GM23338 (cell line): ENCODE data around the gene HSBP1. TPM values are rescaled to one million over a fixed set of nuclear protein-coding genes. Genes with fewer than 3 reads are reported as not detected.

Experiments used
- ATAC-seq: fragments of 200-7000 bp; cut with Tn5 transposase; 3 replicates; pipeline ENCODE4 v1.9.1; 2020
- DNase-seq: peaks from one replicate; pipeline ENCODE4 v3.0.0-alpha.2; 2015; ENCODE audit warnings: low spot score
- H2AFZ ChIP-seq: fragments of 200-600 bp; sonication (generic); 2 replicates; pipeline ENCODE4 v1.8.0; 2016; ENCODE audit warnings: antibody characterized with exemption, mild to moderate bottlenecking, moderate library complexity
- H3F3A ChIP-seq: fragments of 200-600 bp; sonication (generic); replicated peaks from 2 replicates; pipeline ENCODE4 v1.8.0; 2017; ENCODE audit warnings: antibody characterized with exemption, mixed run types, low read depth
- H3K27ac ChIP-seq: fragments of 200-600 bp; sonication (generic); 2 replicates; pipeline ENCODE4 v1.6.1; 2016; ENCODE audit warnings: low read depth
- H3K27me3 ChIP-seq: fragments of 200-600 bp; sonication (generic); 2 replicates; pipeline ENCODE4 v1.8.0; 2016; ENCODE audit warnings: mild to moderate bottlenecking, mixed run types, moderate library complexity; ENCODE audit not compliant: insufficient read depth
- H3K36me3 ChIP-seq: fragments of 200-600 bp; sonication (generic); 2 replicates; pipeline ENCODE4 v1.8.0; 2016; ENCODE audit warnings: mild to moderate bottlenecking; ENCODE audit not compliant: insufficient read depth
- H3K4me1 ChIP-seq: fragments of 200-600 bp; sonication (generic); 2 replicates; pipeline ENCODE4 v1.8.0; 2016; ENCODE audit warnings: mild to moderate bottlenecking, moderate library complexity; ENCODE audit not compliant: insufficient read depth
- H3K4me2 ChIP-seq: fragments of 200-600 bp; sonication (generic); 2 replicates; pipeline ENCODE4 v1.7.1; 2017; ENCODE audit warnings: mixed run types
- H3K4me3 ChIP-seq: fragments of 200-600 bp; sonication (generic); 2 replicates; pipeline ENCODE4 v1.6.1; 2016; ENCODE audit warnings: mixed run types
- H3K79me2 ChIP-seq: fragments of 200-600 bp; sonication (generic); replicated peaks from 2 replicates; pipeline ENCODE4 v1.8.0; 2017; ENCODE audit warnings: mild to moderate bottlenecking; ENCODE audit not compliant: insufficient read depth
- H3K9me2 ChIP-seq: fragments of 200-600 bp; sonication (generic); 2 replicates; pipeline ENCODE4 v1.8.0; 2017; ENCODE audit not compliant: insufficient read depth
- H4K20me1 ChIP-seq: fragments of 200-600 bp; sonication (generic); replicated peaks from 2 replicates; pipeline ENCODE4 v1.8.0; 2017; ENCODE audit warnings: mild to moderate bottlenecking; ENCODE audit not compliant: insufficient read depth
- H3K27ac Mint-ChIP-seq: 2 replicates; pipeline ENCODE4 v1.8.0; 2020; ENCODE audit warnings: inconsistent platforms, mild to moderate bottlenecking, moderate library complexity, mixed read lengths
- H3K27me3 Mint-ChIP-seq: 3 replicates; pipeline ENCODE4 v1.8.0; 2022; ENCODE audit warnings: low read depth, mild to moderate bottlenecking, moderate library complexity, mixed read lengths, inconsistent platforms; ENCODE audit not compliant: insufficient read depth, poor library complexity
- H3K36me3 Mint-ChIP-seq: 3 replicates; pipeline ENCODE4 v1.8.0; 2021; ENCODE audit warnings: low read depth, mild to moderate bottlenecking, inconsistent platforms, moderate library complexity, mixed read lengths
- H3K4me1 Mint-ChIP-seq: 3 replicates; pipeline ENCODE4 v1.8.0; 2020; ENCODE audit warnings: mild to moderate bottlenecking, inconsistent platforms, mixed read lengths
- H3K4me3 Mint-ChIP-seq: 3 replicates; pipeline ENCODE4 v1.8.0; 2021; ENCODE audit warnings: moderate library complexity, mild to moderate bottlenecking, inconsistent platforms, mixed read lengths
- H3K9me3 Mint-ChIP-seq: 3 replicates; pipeline ENCODE4 v1.8.0; 2020; ENCODE audit warnings: moderate library complexity, mild to moderate bottlenecking, inconsistent platforms, mixed read lengths
- CREB1 ChIP-seq: fragments of 250-450 bp; sonication (Bioruptor Pico); IDR thresholded peaks from 2 replicates; pipeline ENCODE4 v1.5.0; 2020; ENCODE audit warnings: low read depth, mild to moderate bottlenecking, moderate library complexity
- CTCF ChIP-seq, 2 experiments: fragments of 200-600 bp in 1 of 2; sonication (generic) in 1 of 2; conservative IDR thresholded peaks; 2 replicates each; pipeline versions ENCODE4 v1.5.1 to v1.6.1; 2016 to 2017; ENCODE audit warnings: antibody characterized with exemption in 2 of 2, low read depth in 2 of 2, mild to moderate bottlenecking in 2 of 2, moderate library complexity in 1 of 2
- EZH2 ChIP-seq: fragments of 200-600 bp; sonication (generic); IDR thresholded peaks from one replicate; pipeline ENCODE4 v1.8.0; 2017; ENCODE audit warnings: antibody characterized with exemption, mild to moderate bottlenecking, low read depth; ENCODE audit not compliant: unreplicated experiment
- ZNF462 ChIP-seq: fragments of 250-450 bp; sonication (Bioruptor Pico); IDR thresholded peaks from 2 replicates; pipeline ENCODE4 v1.5.0; 2020; ENCODE audit warnings: mild to moderate bottlenecking, moderate library complexity
- polyA plus RNA-seq: library from polyadenylated mRNA; unstranded; fragments of >200 nt; fragmentation: Nextera tagmentation; extraction: Ambion mirVana; gene quantifications from 2 replicates; pipeline ENCODE4 v1.2.1, GENCODE V29; 2016
- total RNA-seq: library from RNA; depleted of rRNA; stranded (reverse); fragments of >200 nt; shearing (Covaris generic); gene quantifications from 2 replicates; pipeline ENCODE4 v1.2.3, GENCODE V29; 2014; rRNA removed

Gene HSBP1
- total and polyA plus RNA-seq, 2 experiments from 2014 or later, result 71.0 to 817 TPM

- H3K9me3 Mint-ChIP-seq, result peaks cover 3% of the 10 kb centered on the region; the same call in 1 of the 3 replicates
- DNase-seq, result no peak
- no peak for ATAC-seq
These were observed 55.9 kb downstream of the HSBP1 start for GRCh38 chr16:83863682-83864081.

More at GRCh38 chr16:83863682-83864081, 55.9 kb downstream of the HSBP1 start:
- Histone ChIP-seq H3K36me3 (no peaks in the 10 kb centered on the region), H2AFZ (no peak overlapping the region), H3K4me3 (no peak overlapping the region), H3K27ac (no peak overlapping the region), H4K20me1 (no peaks in the 10 kb centered on the region), H3K27me3 (no peaks in the 10 kb centered on the region), H3F3A (no peaks in the 10 kb centered on the region), H3K4me2 (no peak overlapping the region), H3K9me2 (peaks cover 5% of the 10 kb centered on the region; the same call in 1 of the 2 replicates), H3K79me2 (no peaks in the 10 kb centered on the region), H3K4me1 (peaks cover 9% of the 10 kb centered on the region; the same call in 1 of the 2 replicates)
- Mint-ChIP-seq H3K4me3 (no peak overlapping the region), H3K36me3 (no peaks in the 10 kb centered on the region; the same call in 2 of the 3 replicates), H3K27me3 (peaks cover 3% of the 10 kb centered on the region), H3K27ac (no peak overlapping the region), H3K4me1 (peaks cover 10% of the 10 kb centered on the region)
- TF ChIP-seq ZNF462 (CRISPR knock-in tag) (no peak), EZH2 (no peak), CREB1 (no peak), CTCF (conservative IDR thresholded peaks at IDR 0.05; ENCODE audit: low read depth in 2 of 2) (no peak)

Other genes with a start within 250 kb of the HSBP1 start
- gene MLYCD, start 91.1 kb downstream of the HSBP1 start, total RNA-seq, result 6.5 and 7.2 TPM in 2 replicates
- 2.3 and 3.2 TPM in 2 replicates for gene MLYCD, start 91.1 kb downstream of the HSBP1 start, polyA plus RNA-seq
- gene OSGIN1, start 145.3 kb downstream of the HSBP1 start, total RNA-seq, result 0.89 and 1.6 TPM in 2 replicates
- 0.32 and 0.94 TPM in 2 replicates for gene OSGIN1, start 145.3 kb downstream of the HSBP1 start, polyA plus RNA-seq
- gene NECAB2, start 160.3 kb downstream of the HSBP1 start, total RNA-seq, result 1.4 and 1.6 TPM in 2 replicates
- gene NECAB2, start 160.3 kb downstream of the HSBP1 start, polyA plus RNA-seq, result 4.5 and 5.1 TPM in 2 replicates
- not detected in 2 replicates for gene SLC38A8, start 234.8 kb downstream of the HSBP1 start, total RNA-seq
- gene SLC38A8, start 234.8 kb downstream of the HSBP1 start, polyA plus RNA-seq, result not detected in 2 replicates